Fibroblast of lung (primary cell): ENCODE data around the gene RAPGEF6.
"Not testable (repeated sequence)": the region's sequence is repeated elsewhere in the genome, so short reads cannot be mapped to it uniquely, and the experiment has no call there.

Experiments used
- CTCF ChIP-seq, 2 donors: IDR thresholded peaks in 1 of 2; conservative IDR thresholded peaks in 1 of 2; 1 replicate in 1 of 2; 2 replicates in 1 of 2; pipeline ENCODE4 v1.5.1; 2011 to 2012; ENCODE audit warnings: low read length in 2 of 2, control low read depth in 1 of 2, inconsistent platforms in 1 of 2, low read depth in 1 of 2, mild to moderate bottlenecking in 1 of 2
- EZH2 ChIP-seq: IDR thresholded peaks from 2 replicates; pipeline ENCODE4 v1.5.1; 2012; ENCODE audit warnings: low read length, control low read depth, mild to moderate bottlenecking; ENCODE audit errors: missing control alignments

- TF ChIP-seq CTCF (conservative IDR thresholded peaks at IDR 0.05 in 1 of 2, IDR thresholded peaks at IDR 0.05 in 1 of 2; ENCODE audit: low read depth in 1 of 2, low read length in 2 of 2); EZH2: not testable (repeated sequence)
Observed at GRCh38 chr5:131380238-131380637, 254.8 kb downstream of the RAPGEF6 start.
